Measurements from ENCODE around the gene SLC41A3.

SLC41A3 gene

DNA sequence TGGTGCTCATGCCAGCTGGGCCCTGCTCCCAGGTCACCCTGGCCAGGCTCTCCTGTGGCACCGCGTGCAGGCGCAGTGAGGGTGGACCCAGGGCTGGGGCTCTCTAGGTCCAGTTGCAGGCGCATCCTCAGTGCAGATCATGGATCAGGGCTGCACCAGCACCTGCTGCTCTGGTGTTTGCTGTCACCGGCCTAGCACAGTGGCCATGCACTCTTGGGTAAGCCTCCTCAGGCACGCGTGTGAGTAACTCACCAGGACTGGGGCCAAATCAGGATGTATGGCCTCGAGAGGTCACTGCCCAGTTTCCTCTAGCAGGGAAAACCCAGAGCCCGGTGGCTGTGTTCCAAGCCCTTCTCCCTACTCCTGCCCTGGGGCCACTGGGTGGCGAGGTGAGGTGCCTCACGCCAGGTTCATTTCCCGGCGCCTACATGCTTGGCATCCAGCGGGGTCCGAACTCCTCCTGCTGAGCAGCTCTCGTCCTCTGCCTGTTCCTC lies 45.5 kb upstream of the SLC41A3 start:
- ChIA-PET POLR2A (no interaction called here), CTCF (interaction anchor here (0.7 kb wide), 1 partner anchor 201 kb away, joined by 3 read pairs; no protein-coding TSS in a partner anchor)
- no peak overlapping the region for H3K27ac ChIP-seq (ENCODE audit: extremely low read depth, low read depth, low read length)
- H3K36me3 ChIP-seq (ENCODE audit: control insufficient read depth in 2 of 2, insufficient read depth in 1 of 2, low read length in 2 of 2), result no peaks in the 10 kb centered on the region
- no peaks in the 10 kb centered on the region for H3K9me3 ChIP-seq (ENCODE audit: control insufficient read depth, insufficient read depth, low read depth, low read length)
- TF ChIP-seq WT1 (tag by site-specific recombination; IDR thresholded peaks at IDR 0.05) (no peak), ZIC2 (tag by site-specific recombination; IDR thresholded peaks at IDR 0.05) (no peak), ZNF292 (tag by site-specific recombination; IDR thresholded peaks at IDR 0.05; ENCODE audit: borderline replicate concordance, low read depth) (no peak), ZNF837 (tag by site-specific recombination; IDR thresholded peaks at IDR 0.05) (no peak), ZNF544 (tag by site-specific recombination; IDR thresholded peaks at IDR 0.05) (no peak), ZNF184 (tag by site-specific recombination; IDR thresholded peaks at IDR 0.05) (no peak), ZFHX2 (tag by site-specific recombination; conservative IDR thresholded peaks at IDR 0.05) (no peak)
- TF ChIP-seq, protein P1, sequence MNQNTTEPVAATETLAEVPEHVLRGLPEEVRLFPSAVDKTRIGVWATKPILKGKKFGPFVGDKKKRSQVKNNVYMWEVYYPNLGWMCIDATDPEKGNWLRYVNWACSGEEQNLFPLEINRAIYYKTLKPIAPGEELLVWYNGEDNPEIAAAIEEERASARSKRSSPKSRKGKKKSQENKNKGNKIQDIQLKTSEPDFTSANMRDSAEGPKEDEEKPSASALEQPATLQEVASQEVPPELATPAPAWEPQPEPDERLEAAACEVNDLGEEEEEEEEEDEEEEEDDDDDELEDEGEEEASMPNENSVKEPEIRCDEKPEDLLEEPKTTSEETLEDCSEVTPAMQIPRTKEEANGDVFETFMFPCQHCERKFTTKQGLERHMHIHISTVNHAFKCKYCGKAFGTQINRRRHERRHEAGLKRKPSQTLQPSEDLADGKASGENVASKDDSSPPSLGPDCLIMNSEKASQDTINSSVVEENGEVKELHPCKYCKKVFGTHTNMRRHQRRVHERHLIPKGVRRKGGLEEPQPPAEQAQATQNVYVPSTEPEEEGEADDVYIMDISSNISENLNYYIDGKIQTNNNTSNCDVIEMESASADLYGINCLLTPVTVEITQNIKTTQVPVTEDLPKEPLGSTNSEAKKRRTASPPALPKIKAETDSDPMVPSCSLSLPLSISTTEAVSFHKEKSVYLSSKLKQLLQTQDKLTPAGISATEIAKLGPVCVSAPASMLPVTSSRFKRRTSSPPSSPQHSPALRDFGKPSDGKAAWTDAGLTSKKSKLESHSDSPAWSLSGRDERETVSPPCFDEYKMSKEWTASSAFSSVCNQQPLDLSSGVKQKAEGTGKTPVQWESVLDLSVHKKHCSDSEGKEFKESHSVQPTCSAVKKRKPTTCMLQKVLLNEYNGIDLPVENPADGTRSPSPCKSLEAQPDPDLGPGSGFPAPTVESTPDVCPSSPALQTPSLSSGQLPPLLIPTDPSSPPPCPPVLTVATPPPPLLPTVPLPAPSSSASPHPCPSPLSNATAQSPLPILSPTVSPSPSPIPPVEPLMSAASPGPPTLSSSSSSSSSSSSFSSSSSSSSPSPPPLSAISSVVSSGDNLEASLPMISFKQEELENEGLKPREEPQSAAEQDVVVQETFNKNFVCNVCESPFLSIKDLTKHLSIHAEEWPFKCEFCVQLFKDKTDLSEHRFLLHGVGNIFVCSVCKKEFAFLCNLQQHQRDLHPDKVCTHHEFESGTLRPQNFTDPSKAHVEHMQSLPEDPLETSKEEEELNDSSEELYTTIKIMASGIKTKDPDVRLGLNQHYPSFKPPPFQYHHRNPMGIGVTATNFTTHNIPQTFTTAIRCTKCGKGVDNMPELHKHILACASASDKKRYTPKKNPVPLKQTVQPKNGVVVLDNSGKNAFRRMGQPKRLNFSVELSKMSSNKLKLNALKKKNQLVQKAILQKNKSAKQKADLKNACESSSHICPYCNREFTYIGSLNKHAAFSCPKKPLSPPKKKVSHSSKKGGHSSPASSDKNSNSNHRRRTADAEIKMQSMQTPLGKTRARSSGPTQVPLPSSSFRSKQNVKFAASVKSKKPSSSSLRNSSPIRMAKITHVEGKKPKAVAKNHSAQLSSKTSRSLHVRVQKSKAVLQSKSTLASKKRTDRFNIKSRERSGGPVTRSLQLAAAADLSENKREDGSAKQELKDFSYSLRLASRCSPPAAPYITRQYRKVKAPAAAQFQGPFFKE (tag by site-specific recombination; IDR thresholded peaks at IDR 0.05; ENCODE audit: borderline replicate concordance), result no peak
- TF ChIP-seq, protein P2, sequence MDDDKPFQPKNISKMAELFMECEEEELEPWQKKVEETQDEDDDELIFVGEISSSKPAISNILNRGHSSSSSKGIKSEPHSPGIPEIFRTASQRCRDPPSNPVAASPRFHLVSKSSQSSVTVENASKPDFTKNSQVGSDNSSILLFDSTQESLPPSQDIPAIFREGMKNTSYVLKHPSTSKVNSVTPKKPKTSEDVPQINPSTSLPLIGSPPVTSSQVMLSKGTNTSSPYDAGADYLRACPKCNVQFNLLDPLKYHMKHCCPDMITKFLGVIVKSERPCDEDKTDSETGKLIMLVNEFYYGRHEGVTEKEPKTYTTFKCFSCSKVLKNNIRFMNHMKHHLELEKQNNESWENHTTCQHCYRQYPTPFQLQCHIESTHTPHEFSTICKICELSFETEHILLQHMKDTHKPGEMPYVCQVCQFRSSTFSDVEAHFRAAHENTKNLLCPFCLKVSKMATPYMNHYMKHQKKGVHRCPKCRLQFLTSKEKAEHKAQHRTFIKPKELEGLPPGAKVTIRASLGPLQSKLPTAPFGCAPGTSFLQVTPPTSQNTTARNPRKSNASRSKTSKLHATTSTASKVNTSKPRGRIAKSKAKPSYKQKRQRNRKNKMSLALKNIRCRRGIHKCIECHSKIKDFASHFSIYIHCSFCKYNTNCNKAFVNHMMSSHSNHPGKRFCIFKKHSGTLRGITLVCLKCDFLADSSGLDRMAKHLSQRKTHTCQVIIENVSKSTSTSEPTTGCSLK (tag by site-specific recombination; IDR thresholded peaks at IDR 0.05), result no peak
- H3K4me1 ChIP-seq (ENCODE audit: control insufficient read depth, insufficient read depth, low read length), result no peaks in the 10 kb centered on the region
- no peak overlapping the region for H3K4me3 ChIP-seq (ENCODE audit: low read depth, low read length)

DNA sequence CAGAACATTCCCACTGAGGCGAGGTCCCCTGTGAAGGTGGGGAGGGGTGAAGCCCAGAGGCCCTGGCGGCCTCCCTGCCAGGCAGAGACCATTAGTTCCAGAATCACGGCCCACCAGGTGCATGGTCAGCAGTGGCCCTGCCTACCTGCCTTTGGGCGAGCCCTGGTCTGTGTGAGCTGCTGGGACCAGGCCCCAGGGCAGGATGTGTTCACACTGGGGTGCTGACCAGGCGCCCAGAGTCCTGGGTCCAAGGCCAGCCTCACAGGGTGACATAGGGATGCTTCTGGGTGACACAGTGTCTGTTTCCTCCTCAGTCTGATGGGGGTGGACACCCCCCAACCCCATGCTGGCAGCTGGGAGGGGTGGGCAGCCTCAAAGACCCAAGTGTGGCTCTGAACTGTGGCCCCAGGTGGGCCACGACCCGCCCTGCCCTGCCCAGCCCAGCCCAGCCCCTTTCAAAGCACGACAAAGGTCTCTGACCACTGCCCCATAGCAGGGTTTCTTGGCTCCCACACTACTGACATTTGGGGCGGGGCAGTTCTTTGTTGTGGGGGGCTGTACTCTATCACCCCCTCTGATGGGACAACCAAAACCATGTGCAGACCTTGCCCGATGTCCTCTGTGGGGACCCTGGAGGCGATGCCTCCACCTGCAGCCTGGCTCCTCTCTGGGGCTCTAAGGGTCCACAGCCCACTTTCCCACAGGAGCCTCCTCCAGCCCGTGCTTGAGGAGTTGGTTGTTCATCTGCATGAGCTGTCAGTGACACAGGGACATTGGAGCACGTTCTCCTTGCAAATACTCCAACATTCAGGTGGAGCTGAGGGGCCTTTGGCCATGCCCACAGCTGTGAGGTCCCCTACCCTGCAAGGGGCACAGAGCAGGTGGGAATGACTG lies 44.8 kb upstream of the SLC41A3 start:
- H3K4me3 ChIP-seq (ENCODE audit: low read depth, low read length), result no peak overlapping the region
- H3K27ac ChIP-seq (ENCODE audit: extremely low read depth, low read depth, low read length), result no peak overlapping the region
- no peaks in the 10 kb centered on the region for H3K9me3 ChIP-seq (ENCODE audit: control insufficient read depth, insufficient read depth, low read depth, low read length)
- ChIA-PET POLR2A (no interaction called here), CTCF (interaction anchor here (0.7 kb wide), 1 partner anchor 200 kb away, joined by 3 read pairs; no protein-coding TSS in a partner anchor)
- H3K36me3 ChIP-seq (ENCODE audit: control insufficient read depth in 2 of 2, insufficient read depth in 1 of 2, low read length in 2 of 2), result no peaks in the 10 kb centered on the region
- no peaks in the 10 kb centered on the region for H3K4me1 ChIP-seq (ENCODE audit: control insufficient read depth, insufficient read depth, low read length)
- TF ChIP-seq, protein P3, sequence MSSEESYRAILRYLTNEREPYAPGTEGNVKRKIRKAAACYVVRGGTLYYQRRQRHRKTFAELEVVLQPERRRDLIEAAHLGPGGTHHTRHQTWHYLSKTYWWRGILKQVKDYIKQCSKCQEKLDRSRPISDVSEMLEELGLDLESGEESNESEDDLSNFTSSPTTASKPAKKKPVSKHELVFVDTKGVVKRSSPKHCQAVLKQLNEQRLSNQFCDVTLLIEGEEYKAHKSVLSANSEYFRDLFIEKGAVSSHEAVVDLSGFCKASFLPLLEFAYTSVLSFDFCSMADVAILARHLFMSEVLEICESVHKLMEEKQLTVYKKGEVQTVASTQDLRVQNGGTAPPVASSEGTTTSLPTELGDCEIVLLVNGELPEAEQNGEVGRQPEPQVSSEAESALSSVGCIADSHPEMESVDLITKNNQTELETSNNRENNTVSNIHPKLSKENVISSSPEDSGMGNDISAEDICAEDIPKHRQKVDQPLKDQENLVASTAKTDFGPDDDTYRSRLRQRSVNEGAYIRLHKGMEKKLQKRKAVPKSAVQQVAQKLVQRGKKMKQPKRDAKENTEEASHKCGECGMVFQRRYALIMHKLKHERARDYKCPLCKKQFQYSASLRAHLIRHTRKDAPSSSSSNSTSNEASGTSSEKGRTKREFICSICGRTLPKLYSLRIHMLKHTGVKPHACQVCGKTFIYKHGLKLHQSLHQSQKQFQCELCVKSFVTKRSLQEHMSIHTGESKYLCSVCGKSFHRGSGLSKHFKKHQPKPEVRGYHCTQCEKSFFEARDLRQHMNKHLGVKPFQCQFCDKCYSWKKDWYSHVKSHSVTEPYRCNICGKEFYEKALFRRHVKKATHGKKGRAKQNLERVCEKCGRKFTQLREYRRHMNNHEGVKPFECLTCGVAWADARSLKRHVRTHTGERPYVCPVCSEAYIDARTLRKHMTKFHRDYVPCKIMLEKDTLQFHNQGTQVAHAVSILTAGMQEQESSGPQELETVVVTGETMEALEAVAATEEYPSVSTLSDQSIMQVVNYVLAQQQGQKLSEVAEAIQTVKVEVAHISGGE (tag by site-specific recombination; conservative IDR thresholded peaks at IDR 0.05; ENCODE audit: low read depth), result no peak
- TF ChIP-seq ZNF404 (tag by site-specific recombination; IDR thresholded peaks at IDR 0.05) (no peak), IKZF3 (tag by site-specific recombination; IDR thresholded peaks at IDR 0.05) (no peak), ZNF112 (tag by site-specific recombination; IDR thresholded peaks at IDR 0.05) (no peak), HOXA7 (CRISPR knock-in tag; IDR thresholded peaks at IDR 0.05; ENCODE audit: borderline replicate concordance) (no peak), ZNF24 (tag by site-specific recombination; IDR thresholded peaks at IDR 0.05) (no peak), ZNF19 (tag by site-specific recombination; IDR thresholded peaks at IDR 0.05; ENCODE audit: low read depth) (no peak)
- TF ChIP-seq, protein P4, sequence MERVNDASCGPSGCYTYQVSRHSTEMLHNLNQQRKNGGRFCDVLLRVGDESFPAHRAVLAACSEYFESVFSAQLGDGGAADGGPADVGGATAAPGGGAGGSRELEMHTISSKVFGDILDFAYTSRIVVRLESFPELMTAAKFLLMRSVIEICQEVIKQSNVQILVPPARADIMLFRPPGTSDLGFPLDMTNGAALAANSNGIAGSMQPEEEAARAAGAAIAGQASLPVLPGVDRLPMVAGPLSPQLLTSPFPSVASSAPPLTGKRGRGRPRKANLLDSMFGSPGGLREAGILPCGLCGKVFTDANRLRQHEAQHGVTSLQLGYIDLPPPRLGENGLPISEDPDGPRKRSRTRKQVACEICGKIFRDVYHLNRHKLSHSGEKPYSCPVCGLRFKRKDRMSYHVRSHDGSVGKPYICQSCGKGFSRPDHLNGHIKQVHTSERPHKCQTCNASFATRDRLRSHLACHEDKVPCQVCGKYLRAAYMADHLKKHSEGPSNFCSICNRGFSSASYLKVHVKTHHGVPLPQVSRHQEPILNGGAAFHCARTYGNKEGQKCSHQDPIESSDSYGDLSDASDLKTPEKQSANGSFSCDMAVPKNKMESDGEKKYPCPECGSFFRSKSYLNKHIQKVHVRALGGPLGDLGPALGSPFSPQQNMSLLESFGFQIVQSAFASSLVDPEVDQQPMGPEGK (tag by site-specific recombination; IDR thresholded peaks at IDR 0.05), result no peak
- TF ChIP-seq, protein P5, sequence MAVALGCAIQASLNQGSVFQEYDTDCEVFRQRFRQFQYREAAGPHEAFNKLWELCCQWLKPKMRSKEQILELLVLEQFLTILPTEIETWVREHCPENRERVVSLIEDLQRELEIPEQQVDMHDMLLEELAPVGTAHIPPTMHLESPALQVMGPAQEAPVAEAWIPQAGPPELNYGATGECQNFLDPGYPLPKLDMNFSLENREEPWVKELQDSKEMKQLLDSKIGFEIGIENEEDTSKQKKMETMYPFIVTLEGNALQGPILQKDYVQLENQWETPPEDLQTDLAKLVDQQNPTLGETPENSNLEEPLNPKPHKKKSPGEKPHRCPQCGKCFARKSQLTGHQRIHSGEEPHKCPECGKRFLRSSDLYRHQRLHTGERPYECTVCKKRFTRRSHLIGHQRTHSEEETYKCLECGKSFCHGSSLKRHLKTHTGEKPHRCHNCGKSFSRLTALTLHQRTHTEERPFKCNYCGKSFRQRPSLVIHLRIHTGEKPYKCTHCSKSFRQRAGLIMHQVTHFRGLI (tag by site-specific recombination; IDR thresholded peaks at IDR 0.05), result no peak

All from HEK293 (cell line).